ENCODE measurements around the gene TGFBR2.

Gene TGFBR2

GRCh38 chr3:30702038-30702827, 95.8 kb downstream of the TGFBR2 start:
- no peak overlapping the region for H3K4me3 ChIP-seq (ENCODE audit: low read depth, low read length)
- no peaks in the 10 kb centered on the region for H3K9me3 ChIP-seq (ENCODE audit: control insufficient read depth, insufficient read depth, low read depth, low read length)
- H3K27ac ChIP-seq (ENCODE audit: extremely low read depth, low read depth, low read length) = no peak overlapping the region
- no peaks in the 10 kb centered on the region for H3K36me3 ChIP-seq (ENCODE audit: control insufficient read depth in 2 of 2, insufficient read depth in 1 of 2, low read length in 2 of 2)
- ChIA-PET POLR2A (no interaction called here), CTCF (interaction anchor here (0.5 kb wide), 1 partner anchor 382 kb away, joined by 3 read pairs; no protein-coding TSS in a partner anchor)
- no peaks in the 10 kb centered on the region for H3K4me1 ChIP-seq (ENCODE audit: control insufficient read depth, insufficient read depth, low read length)
- TF ChIP-seq ZNF639 (tag by site-specific recombination; IDR thresholded peaks at IDR 0.05) = no peak
- no peak for TF ChIP-seq ZNF837 (tag by site-specific recombination; IDR thresholded peaks at IDR 0.05)

GRCh38 chr3:30702828-30703397, 96.5 kb downstream of the TGFBR2 start:
- Histone ChIP-seq H3K4me1 (ENCODE audit: control insufficient read depth, insufficient read depth, low read length) (no peaks in the 10 kb centered on the region), H3K9me3 (ENCODE audit: control insufficient read depth, insufficient read depth, low read depth, low read length) (no peaks in the 10 kb centered on the region), H3K27ac (ENCODE audit: extremely low read depth, low read depth, low read length) (no peak overlapping the region), H3K4me3 (ENCODE audit: low read depth, low read length) (no peak overlapping the region), H3K36me3 (ENCODE audit: control insufficient read depth in 2 of 2, insufficient read depth in 1 of 2, low read length in 2 of 2) (no peaks in the 10 kb centered on the region)
- ChIA-PET POLR2A (no interaction called here), CTCF (no interaction called here)
- TF ChIP-seq ZNF658 (tag by site-specific recombination; IDR thresholded peaks at IDR 0.05) (no peak), ZNF664 (tag by site-specific recombination; IDR thresholded peaks at IDR 0.05) (no peak), ZSCAN4 (tag by site-specific recombination; IDR thresholded peaks at IDR 0.05) (no peak), ZNF645 (tag by site-specific recombination; IDR thresholded peaks at IDR 0.05) (no peak), ZNF544 (tag by site-specific recombination; IDR thresholded peaks at IDR 0.05) (no peak), ZNF2 (tag by site-specific recombination; IDR thresholded peaks at IDR 0.05) (no peak), ZBTB20 (tag by site-specific recombination; IDR thresholded peaks at IDR 0.05) (no peak), ZNF776 (tag by site-specific recombination; IDR thresholded peaks at IDR 0.05; ENCODE audit: borderline replicate concordance) (no peak), PRDM4 (tag by site-specific recombination; IDR thresholded peaks at IDR 0.05) (no peak), MZF1 (tag by site-specific recombination; IDR thresholded peaks at IDR 0.05; ENCODE audit: borderline replicate concordance) (no peak), ZNF610 (tag by site-specific recombination; IDR thresholded peaks at IDR 0.05; ENCODE audit: borderline replicate concordance) (no peak), KLF9 (tag by site-specific recombination; IDR thresholded peaks at IDR 0.05; ENCODE audit: low read depth) (no peak), HOXD13 (CRISPR knock-in tag; IDR thresholded peaks at IDR 0.05; ENCODE audit: borderline replicate concordance) (no peak), KLF7 (tag by site-specific recombination; IDR thresholded peaks at IDR 0.05; ENCODE audit: borderline replicate concordance) (no peak), IKZF3 (tag by site-specific recombination; IDR thresholded peaks at IDR 0.05) (no peak)

All from HEK293 (cell line).